Smooth muscle cell (in vitro differentiated cells): ENCODE data around the gene CDK12. TPM values are rescaled to one million over a fixed set of nuclear protein-coding genes. Genes with fewer than 3 reads are reported as not detected.

Source experiments
- DNase-seq: peaks from one replicate; lab custom pipeline; 2025; ENCODE audit not compliant: unreplicated experiment; lab: John Stamatoyannopoulos, UW
- H2AFZ ChIP-seq: fragments of 200-600 bp; sonication (generic); 2 replicates; pipeline ENCODE4 v1.6.0; 2016; ENCODE audit warnings: antibody characterized with exemption, low read depth, mild to moderate bottlenecking
- H3F3A ChIP-seq: fragments of 200-600 bp; sonication (generic); 2 replicates; pipeline ENCODE4 v1.6.0; 2017; ENCODE audit warnings: antibody characterized with exemption, low read depth
- H3K27ac ChIP-seq: fragments of 200-600 bp; sonication (generic); 2 replicates; pipeline ENCODE4 v1.5.1; 2016; ENCODE audit warnings: low read depth, mild to moderate bottlenecking
- H3K27me3 ChIP-seq: fragments of 200-600 bp; sonication (generic); 2 replicates; pipeline ENCODE4 v1.6.1; 2016; ENCODE audit warnings: low read depth, mild to moderate bottlenecking
- H3K36me3 ChIP-seq: fragments of 200-600 bp; sonication (generic); 2 replicates; pipeline ENCODE4 v1.5.1; 2016; ENCODE audit warnings: low read depth
- H3K4me1 ChIP-seq: fragments of 200-600 bp; sonication (generic); 2 replicates; pipeline ENCODE4 v1.5.1; 2016; ENCODE audit warnings: low read depth
- H3K4me2 ChIP-seq: fragments of 200-600 bp; sonication (generic); 2 replicates; pipeline ENCODE4 v1.6.0; 2016; ENCODE audit warnings: mild to moderate bottlenecking
- H3K4me3 ChIP-seq: fragments of 200-600 bp; sonication (generic); 2 replicates; pipeline ENCODE4 v1.5.1; 2016; ENCODE audit warnings: mild to moderate bottlenecking
- H3K79me2 ChIP-seq: fragments of 200-600 bp; sonication (generic); 2 replicates; pipeline ENCODE4 v1.6.0; 2016; ENCODE audit warnings: low read depth, mild to moderate bottlenecking
- H3K9ac ChIP-seq: fragments of 200-600 bp; sonication (generic); 2 replicates; pipeline ENCODE4 v1.6.0; 2016; ENCODE audit warnings: low read depth
- H3K9me3 ChIP-seq: fragments of 200-600 bp; sonication (generic); replicated peaks from 2 replicates; pipeline ENCODE4 v1.5.1; 2016; ENCODE audit warnings: low read depth
- H4K20me1 ChIP-seq: fragments of 200-600 bp; sonication (generic); 2 replicates; pipeline ENCODE4 v1.6.0; 2016; ENCODE audit warnings: low read depth
- CTCF ChIP-seq: fragments of 200-600 bp; sonication (generic); IDR thresholded peaks from 2 replicates; pipeline ENCODE4 v1.5.1; 2017; ENCODE audit warnings: borderline replicate concordance, mild to moderate bottlenecking, antibody characterized with exemption; ENCODE audit not compliant: insufficient read depth, poor library complexity, severe bottlenecking
- WGBS: methylation state at CpG from one replicate; pipeline ENCODE4 v1.1.7; 2016; ENCODE audit warnings: low lambda C conversion rate; 5-methylcytosine and 5-hydroxymethylcytosine counted together
- polyA plus RNA-seq: library from polyadenylated mRNA; unstranded; fragments of >200 nt; fragmentation: Nextera tagmentation; extraction: Ambion mirVana; gene quantifications from 2 replicates; pipeline ENCODE4 v1.2.1, GENCODE V29; 2016
- total RNA-seq: library from RNA; depleted of rRNA; stranded (reverse); fragments of >200 nt; gene quantifications from 2 replicates; pipeline ENCODE4 v1.2.3, GENCODE V29; 2014

CDK12 gene
- total and polyA plus RNA-seq, 2 experiments from 2014 or later: 5.8 to 37.7 TPM

- no peak overlapping the region for H2AFZ ChIP-seq
- peak overlapping the region; percentile 20 for H3K4me2 ChIP-seq
- H3K4me3 ChIP-seq: no peak overlapping the region
- no peaks in the 10 kb centered on the region for H3K36me3 ChIP-seq
- no peak for DNase-seq
- no peak overlapping the region for H3K9ac ChIP-seq
- WGBS: 16% methylated on average over 1 of the region's 1 CpG
- no peaks in the 10 kb centered on the region for H3K79me2 ChIP-seq
- no peaks in the 10 kb centered on the region for H3K27me3 ChIP-seq
- H3K4me1 ChIP-seq: no peaks in the 10 kb centered on the region
- no peaks in the 10 kb centered on the region for H3F3A ChIP-seq
- no peak overlapping the region for H3K27ac ChIP-seq
- H3K9me3 ChIP-seq: no peaks in the 10 kb centered on the region
- TF ChIP-seq CTCF: no peak
- no peaks in the 10 kb centered on the region for H4K20me1 ChIP-seq
Measured at GRCh38 chr17:39551879-39552278, 90.6 kb downstream of the CDK12 start.

- TF ChIP-seq CTCF: no peak
- no peaks in the 10 kb centered on the region for H3K4me1 ChIP-seq
- 91% methylated on average over 2 of the region's 2 CpGs for WGBS
- no peaks in the 10 kb centered on the region for H3K27me3 ChIP-seq
- no peaks in the 10 kb centered on the region for H4K20me1 ChIP-seq
- no peak for DNase-seq
- no peaks in the 10 kb centered on the region for H3F3A ChIP-seq
- no peak overlapping the region for H2AFZ ChIP-seq
- no peaks in the 10 kb centered on the region for H3K9me3 ChIP-seq
- H3K27ac ChIP-seq: no peak overlapping the region
- no peaks in the 10 kb centered on the region for H3K79me2 ChIP-seq
- no peak overlapping the region for H3K9ac ChIP-seq
- H3K4me2 ChIP-seq: no peak overlapping the region
- H3K36me3 ChIP-seq: no peaks in the 10 kb centered on the region
- no peak overlapping the region for H3K4me3 ChIP-seq
Measured at GRCh38 chr17:39553341-39553945, 92.2 kb downstream of the CDK12 start.

- Histone ChIP-seq H3K9me3 (no peaks in the 10 kb centered on the region), H3K9ac (no peak overlapping the region), H3K27ac (no peak overlapping the region), H3K27me3 (no peaks in the 10 kb centered on the region), H3K4me1 (no peaks in the 10 kb centered on the region), H3K36me3 (no peaks in the 10 kb centered on the region), H4K20me1 (no peaks in the 10 kb centered on the region), H3F3A (no peaks in the 10 kb centered on the region), H3K4me2 (no peak overlapping the region), H3K4me3 (no peak overlapping the region), H3K79me2 (no peaks in the 10 kb centered on the region), H2AFZ (no peak overlapping the region)
- TF ChIP-seq CTCF: no peak
- WGBS: 87% methylated on average over 2 of the region's 2 CpGs
- no peak for DNase-seq
Measured at GRCh38 chr17:39555368-39555767, 94.1 kb downstream of the CDK12 start.

GRCh38 chr17:39556423-39556822 lies 95.1 kb downstream of the CDK12 start:
- no peak overlapping the region for H3K4me2 ChIP-seq
- H3K79me2 ChIP-seq: no peaks in the 10 kb centered on the region
- H2AFZ ChIP-seq: no peak overlapping the region
- H4K20me1 ChIP-seq: no peaks in the 10 kb centered on the region
- 83% methylated on average over 1 of the region's 1 CpG for WGBS
- no peaks in the 10 kb centered on the region for H3K36me3 ChIP-seq
- no peaks in the 10 kb centered on the region for H3K9me3 ChIP-seq
- no peaks in the 10 kb centered on the region for H3K4me1 ChIP-seq
- H3K27ac ChIP-seq: no peak overlapping the region
- H3K27me3 ChIP-seq: no peaks in the 10 kb centered on the region
- H3K9ac ChIP-seq: no peak overlapping the region
- no peak for TF ChIP-seq CTCF
- DNase-seq: no peak
- H3K4me3 ChIP-seq: no peak overlapping the region
- no peaks in the 10 kb centered on the region for H3F3A ChIP-seq
